ENCODE measurements around the gene ATG9B.
A peak's percentile ranks its signal among the peaks of the same experiment; 100 is the strongest.
"Not testable (repeated sequence)": the region's sequence is repeated elsewhere in the genome, so short reads cannot be mapped to it uniquely, and the experiment has no call there.

ATG9B gene

GRCh38 chr7:151058781-151059366 lies 34.6 kb upstream of the ATG9B start:
- no peak for DNase-seq

- DNase-seq, result peak; percentile 95
These were observed 33.9 kb upstream of the ATG9B start for GRCh38 chr7:151057989-151058780.

DNA sequence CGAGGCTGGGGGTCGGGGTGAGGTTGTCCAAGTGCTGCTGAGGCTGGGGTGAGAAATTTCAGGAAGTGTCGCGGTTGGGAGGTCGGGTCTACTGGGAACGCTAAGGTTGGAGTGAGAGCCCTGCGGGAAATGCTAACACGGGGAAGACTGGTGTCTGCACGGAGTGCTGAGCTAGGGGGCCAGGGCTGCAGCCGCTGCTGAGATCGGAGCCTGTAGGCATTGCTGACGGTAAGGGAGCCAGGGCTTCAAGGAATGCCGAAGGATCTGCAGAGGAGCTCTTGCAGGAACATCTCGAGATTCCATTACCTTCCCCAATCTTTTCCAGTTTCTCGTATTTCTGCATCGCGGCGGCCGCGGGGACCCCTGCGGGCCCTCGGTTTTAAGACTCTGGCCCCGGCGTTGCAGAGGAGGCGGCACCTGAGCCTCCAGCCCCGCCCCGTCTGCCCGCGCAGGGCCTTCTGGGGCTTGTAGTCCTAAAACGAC lies 33.3 kb upstream of the ATG9B start, which contains the start of gene CDK5:
CDK5 (minus strand) TSS at position 392 of the 483 bp plus-strand sequence; CDS start at position 343, 49 bp downstream.
- no peak for DNase-seq

DNA sequence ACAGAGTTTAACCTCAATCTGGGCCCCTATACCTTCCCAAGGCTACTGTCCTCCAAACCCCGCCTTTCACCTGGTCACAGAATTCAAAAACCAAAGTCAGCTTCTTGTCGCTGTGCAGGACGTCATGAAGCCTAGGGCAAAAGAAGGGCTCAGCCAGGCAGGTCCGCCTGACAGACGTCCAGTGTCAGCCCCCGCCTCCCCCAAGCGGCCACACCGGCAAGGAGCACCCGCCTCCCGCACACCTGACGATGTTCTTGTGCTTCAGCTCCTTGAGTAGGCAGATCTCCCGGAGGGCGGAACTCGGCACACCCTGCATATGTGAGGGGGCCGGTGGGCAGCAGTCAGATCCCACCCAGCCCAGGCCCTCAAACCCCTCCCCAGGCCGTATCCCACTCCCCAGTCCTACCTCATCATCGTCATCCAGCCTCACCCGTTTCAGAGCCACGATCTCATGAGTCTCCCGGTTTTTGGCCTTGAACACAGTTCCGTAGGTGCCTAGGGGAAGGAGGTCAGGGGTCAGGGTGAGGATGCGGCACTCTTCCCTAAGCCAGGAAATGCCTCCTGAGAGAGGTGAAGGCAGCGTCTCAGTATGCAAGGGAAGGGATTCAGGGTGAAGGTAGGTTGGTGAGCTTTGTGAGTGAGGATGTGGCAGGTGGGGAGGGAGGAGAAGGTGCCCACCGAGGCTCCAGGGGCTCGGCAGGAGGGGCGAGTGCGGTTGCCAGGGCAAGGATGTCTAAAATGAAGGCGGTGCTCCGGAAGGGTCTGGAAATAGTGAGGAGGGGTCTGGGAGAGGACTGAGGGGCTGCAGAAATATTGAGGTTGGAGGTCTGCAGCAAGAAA lies 32.6 kb upstream of the ATG9B start:
- no peak for DNase-seq

DNA sequence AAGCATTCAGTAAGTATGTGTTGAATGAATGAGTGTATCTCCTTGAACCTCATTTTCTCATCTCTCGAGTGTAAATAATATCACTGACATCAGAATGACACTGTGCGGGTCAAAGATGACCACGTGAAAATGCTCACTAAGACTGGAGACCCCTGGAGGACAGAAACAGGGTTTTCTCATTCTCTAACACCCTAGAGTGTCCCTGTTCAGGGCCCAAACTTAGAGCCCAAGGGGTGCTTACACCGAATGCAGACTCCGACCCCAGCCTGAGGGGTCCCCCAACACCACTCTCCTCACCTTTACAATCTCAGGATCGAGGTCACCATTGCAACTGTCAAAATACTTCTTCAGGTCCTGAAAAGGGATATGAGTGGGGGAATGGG lies 32.0 kb upstream of the ATG9B start:
- DNase-seq, result no peak

DNA sequence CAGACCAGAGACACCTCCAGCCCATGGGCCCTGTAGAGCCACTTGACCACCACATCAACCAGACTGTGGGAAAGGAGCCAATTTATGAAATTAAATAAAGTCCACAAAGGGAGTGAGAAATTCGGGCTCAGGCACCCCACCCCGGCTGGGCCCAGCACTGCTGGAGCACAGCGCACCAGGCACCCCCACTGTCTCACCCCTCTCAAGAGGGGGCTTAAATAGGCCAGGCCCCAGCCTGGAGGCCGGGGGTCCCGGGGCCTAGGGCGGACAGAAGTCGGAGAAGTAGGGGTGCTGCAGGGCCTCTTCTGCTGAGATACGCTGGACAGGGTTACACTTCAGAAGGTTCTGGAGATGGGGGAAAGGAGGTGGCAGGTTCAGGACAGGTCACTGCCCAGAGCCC lies 29.5 kb upstream of the ATG9B start:
- DNase-seq, result no peak

DNA sequence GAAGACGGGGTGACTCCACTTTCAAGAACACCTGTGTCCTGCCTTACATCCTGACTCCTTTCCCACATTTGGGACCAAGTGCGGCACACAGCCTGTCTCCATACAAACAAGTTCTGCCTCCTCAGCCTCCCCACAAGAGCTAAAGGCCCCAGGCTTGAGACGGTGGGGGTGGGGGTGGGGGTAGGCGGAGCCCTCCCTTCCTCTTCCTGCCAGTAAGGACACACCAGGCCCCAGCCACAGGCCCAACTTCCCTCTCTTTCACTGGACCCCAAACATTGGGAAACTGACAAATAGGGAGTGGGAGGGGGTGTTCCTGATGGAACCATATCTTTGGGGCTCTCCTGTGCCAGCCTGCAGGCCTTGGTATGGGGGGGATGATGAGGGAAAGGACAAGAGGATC lies 28.8 kb upstream of the ATG9B start:
- no peak for DNase-seq

DNA sequence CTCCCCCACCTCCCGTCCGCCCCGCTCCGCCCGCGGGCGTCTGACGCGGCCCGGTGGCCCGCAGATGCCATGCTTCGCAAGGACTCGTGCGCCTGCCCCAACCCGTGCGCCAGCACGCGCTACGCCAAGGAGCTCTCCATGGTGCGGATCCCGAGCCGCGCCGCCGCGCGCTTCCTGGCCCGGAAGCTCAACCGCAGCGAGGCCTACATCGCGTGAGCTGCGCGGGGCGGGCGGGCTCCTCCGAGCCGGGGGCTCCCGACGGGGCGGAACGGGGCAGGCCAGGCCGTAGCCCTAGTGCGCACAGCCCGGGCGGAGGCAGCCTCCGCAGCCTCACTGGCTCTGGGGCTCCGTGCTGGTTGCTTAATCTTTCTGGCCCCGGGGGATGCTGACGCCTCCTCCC lies 26.8 kb upstream of the ATG9B start:
- DNase-seq, result peak; percentile 19

GRCh38 chr7:151048911-151049463 lies 24.7 kb upstream of the ATG9B start:
- no peak for DNase-seq

DNA sequence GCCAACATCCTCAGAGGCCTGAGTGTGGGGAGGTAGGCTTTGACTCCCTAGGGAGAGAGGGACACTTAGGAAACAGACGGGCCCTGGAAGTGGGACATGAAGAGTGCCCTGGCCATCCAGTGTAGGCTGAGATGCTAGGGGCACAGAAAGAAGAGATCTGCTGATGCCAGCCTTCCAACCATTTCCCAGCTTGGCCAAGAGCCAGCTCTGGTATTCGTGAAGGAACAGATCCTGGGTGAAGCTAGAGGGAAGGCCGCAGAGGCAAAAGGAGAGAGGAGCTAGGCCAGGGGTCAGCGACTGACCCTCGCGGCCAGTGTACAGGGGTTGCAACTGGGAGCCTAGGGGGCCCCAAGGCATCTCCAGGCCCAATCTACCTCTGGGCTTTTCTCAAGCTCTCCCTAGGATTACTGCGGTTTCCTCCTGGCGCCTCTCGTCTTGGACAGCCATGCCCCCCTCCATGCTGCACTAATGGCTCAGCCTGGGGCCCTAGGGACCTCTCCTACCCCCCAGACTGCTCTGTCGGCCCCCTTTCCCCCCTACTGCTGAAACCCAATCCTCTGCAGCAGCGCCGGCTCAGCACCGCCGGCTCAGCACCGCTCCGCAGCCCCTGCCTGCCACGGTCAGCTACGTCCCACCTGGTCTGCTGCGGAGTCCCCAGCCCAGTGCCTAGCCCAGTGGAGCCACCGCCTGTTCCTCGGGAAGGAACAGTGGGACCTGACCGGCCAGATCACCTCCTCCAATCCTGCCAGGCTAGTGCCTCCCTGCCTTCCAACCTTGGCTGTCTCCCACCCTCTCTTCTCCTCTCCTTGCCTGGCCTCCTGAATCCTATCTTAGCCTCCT lies 23.9 kb upstream of the ATG9B start, which contains the start of gene ASIC3:
ASIC3 (plus strand) TSS at position 556 of the 840 bp plus-strand sequence. CDS start 355 bp downstream, outside the sequence.
- DNase-seq, result no peak

DNA sequence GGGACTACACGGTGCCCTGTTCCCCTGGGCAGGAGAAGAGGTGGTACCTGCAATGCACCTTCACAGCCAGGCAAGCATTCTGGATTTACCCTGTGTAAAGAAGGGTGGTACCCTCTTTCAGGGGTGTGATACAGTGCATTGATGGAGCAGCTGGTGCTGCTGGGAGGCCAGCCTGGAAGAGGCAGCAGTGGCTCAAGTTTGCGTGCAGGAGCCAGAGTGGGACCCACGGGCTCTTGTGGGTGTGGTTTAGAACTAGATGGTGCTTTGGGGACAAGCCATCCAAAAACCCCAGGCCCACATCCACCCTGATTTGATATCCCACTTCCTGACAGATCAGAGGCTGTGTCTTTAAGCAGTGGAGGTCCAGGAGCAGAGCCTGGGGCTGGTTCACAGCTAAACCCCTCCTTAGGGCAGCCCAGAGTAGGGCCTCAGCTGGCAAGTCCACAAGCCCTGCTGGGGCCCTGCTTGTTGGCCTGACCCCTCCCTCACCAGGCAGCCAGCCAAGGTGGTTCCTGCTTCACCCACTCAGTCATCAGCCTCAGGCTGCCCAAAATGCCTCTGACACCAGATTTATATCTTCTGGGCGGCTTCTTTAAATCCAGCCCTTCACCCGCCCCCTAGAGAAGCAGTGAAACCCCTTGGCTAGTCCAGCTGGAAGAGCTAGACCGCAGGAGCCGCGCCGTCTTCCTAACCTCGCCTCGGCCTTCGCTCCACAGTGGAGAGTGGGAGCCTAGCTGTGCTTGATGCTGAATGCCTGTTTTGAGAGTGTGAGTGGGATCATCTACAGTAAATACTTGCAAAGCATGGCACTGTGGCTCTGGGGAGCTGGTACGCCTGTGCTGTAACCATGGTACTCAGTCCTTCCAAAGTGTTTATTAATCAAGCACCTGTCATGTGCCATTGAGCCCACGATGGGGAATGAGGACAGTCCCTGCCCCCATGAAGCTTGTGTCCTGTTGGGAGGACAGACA lies 22.6 kb upstream of the ATG9B start:
- no peak for DNase-seq

DNA sequence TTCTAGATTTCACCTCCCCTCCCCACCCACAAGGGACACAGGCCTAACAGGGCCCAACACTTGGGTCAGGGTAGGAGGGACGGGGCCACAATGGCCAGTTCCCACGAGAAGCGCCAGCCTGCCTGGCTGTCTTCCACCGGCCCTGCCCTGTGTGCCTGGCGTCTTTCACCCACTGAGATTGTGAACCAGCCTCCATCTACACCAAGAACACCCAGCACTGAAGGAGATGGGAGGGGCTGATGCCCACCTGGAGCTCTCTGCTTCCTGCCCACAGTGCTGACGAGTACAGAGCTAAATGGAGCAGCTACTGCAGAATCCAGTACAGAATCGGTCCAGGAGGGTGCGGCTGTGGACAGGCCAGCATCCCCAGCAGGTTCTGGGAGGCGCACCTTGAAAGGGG lies 21.7 kb upstream of the ATG9B start:
- no peak for DNase-seq

- no peak for DNase-seq
These were observed 21.0 kb upstream of the ATG9B start for GRCh38 chr7:151045262-151045661.

DNA sequence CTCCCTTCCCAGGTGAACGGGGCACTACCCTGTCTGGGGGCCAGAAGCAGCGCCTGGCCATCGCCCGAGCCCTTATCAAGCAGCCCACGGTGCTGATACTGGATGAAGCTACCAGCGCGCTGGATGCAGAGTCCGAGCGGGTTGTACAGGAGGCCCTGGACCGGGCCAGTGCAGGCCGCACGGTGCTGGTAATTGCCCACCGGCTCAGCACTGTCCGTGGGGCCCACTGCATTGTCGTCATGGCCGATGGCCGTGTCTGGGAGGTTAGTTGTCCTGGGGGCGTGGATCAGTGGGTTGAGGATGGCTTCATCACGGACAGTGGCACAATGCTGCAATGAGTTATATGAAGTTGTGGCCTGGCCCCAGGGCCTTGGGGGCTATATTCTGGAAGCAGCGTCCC lies 19.7 kb upstream of the ATG9B start:
- no peak for DNase-seq

- DNase-seq, result not testable (repeated sequence)
These were observed 19.2 kb upstream of the ATG9B start for GRCh38 chr7:151043449-151043848.

GRCh38 chr7:151040616-151041375 lies 16.5 kb upstream of the ATG9B start:
- no peak for DNase-seq

DNA sequence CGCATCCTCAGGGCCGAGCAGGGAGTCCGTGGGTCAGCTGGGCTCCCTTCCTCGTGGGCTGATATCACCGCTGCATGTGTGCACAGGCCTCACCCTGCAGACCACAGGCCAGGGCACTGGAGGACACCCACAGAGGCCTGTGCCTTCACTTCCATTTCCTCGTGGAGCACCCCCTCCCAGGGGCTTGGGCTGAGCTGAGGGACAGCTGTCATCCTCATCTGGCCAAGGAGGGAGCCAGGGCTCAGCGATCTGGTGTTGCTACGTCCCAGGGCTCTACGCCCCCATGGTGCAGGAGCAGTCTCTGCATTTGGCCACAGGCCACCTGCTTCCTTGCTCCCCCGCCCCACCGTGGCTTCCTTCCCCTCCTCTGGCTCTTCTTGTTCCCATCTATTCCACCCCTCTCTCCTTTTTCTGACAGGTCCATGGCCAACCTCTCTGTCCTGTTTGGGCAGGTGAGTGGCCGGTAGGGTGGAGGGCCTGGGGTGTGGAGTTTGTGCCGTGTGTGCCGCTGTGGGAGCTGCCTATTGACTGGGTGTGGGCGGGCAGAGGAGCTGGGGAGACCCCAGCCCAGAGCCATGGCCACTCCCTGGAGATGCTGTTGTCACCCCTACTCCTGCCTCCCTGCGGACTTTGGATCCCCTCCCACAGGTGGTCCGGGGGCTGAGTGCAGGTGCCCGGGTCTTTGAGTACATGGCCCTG lies 15.7 kb upstream of the ATG9B start:
- DNase-seq, result no peak

- peak; percentile 46 for DNase-seq
These were observed 14.9 kb upstream of the ATG9B start for GRCh38 chr7:151038951-151039849.

Measured in activated CD4-positive, alpha-beta T cell treated with anti-CD3 and anti-CD28 coated beads for 1 hour (primary cell).